Colonic mucosa (tissue), 4 donors: ENCODE data around the gene ESRP2. TPM values are rescaled to one million over a fixed set of nuclear protein-coding genes. Genes with fewer than 3 reads are reported as not detected.
A peak's percentile ranks its signal among the peaks of the same experiment; 100 is the strongest.

Source experiments
- DNase-seq: peaks from one replicate; pipeline ENCODE4 v3.0.0-alpha.2; 2020
- H3K27ac ChIP-seq: fragments of 200-600 bp; one replicate; pipeline ENCODE4 v1.8.0; 2021
- H3K27me3 ChIP-seq: fragments of 200-600 bp; one replicate; pipeline ENCODE4 v1.8.0; 2021
- H3K36me3 ChIP-seq: fragments of 200-600 bp; one replicate; pipeline ENCODE4 v1.8.0; 2021
- H3K4me1 ChIP-seq: fragments of 200-600 bp; one replicate; pipeline ENCODE4 v1.8.0; 2021; ENCODE audit warnings: mild to moderate bottlenecking
- H3K4me3 ChIP-seq: fragments of 200-600 bp; one replicate; pipeline ENCODE4 v1.8.0; 2021
- H3K9ac ChIP-seq, 2 donors: one replicate each; pipeline ENCODE4 v1.7.0; 2013; ENCODE audit warnings: control low read depth in 2 of 2, low read depth in 2 of 2, low read length in 2 of 2
- H3K9me3 ChIP-seq: fragments of 200-600 bp; one replicate; pipeline ENCODE4 v1.8.0; 2021
- CTCF ChIP-seq: fragments of 200-600 bp; IDR thresholded peaks from one replicate; pipeline ENCODE4 v1.8.0; 2022; ENCODE audit warnings: antibody characterized with exemption, mild to moderate bottlenecking
- intact Hi-C: fragments of 100-400 bp; cut with DNase I; formaldehyde crosslinking; loops from one replicate; pipeline ENCODE4 v1.14.1; 2022
- total RNA-seq, 2 donors: library from RNA; stranded (reverse); fragmentation: NEBNext Ultra II Directional in 1 of 2; extraction: Animal tissue kit (Norgen Biotek cat#: 25700) in 1 of 2; gene quantifications; one replicate each; pipeline ENCODE4 v1.2.1, GENCODE V29; 2021
- donor health status: healthy.
- donor health status: DM: no; HTN: no; CAD: no.
- donor health status: DM: no; HTN: no; CAD: no.

ESRP2 gene
- total RNA-seq, 2 donors from 2014 or later = 76.6 to 119 TPM

DNA sequence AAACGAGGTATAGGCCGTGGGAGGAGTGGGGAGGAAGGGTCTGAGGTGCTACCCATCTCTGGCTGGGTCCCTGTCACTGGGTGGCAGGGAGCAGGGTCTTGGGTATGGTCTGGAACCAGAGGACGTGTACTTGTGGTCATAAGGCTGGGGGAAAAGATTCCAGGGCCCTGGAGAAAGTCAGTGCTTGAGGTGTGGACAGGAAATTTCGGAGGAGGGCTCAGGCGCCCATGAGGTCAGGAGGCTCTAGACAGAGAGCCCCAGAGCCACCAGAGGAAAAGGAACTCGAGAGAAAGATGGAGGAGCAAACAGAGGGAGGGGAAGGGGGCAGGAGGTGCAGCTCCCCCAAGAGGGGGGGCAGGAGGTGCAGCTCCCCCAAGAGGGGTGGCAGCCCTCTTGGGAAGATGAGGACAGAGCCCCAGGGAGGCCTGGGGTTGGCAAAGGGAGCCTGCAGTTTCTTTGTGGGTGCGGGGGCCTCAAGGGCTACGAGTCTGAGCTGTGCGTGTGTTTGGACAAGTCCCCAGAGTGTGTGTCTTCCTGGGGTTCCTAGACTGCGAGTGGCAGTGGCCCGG, 27.7 kb upstream of the ESRP2 start:
- no peaks in the 10 kb centered on the region for H3K27me3 ChIP-seq
- no peak for TF ChIP-seq CTCF
- peak overlapping the region; percentile 83 for H3K4me3 ChIP-seq
- peaks cover 6% of the 10 kb centered on the region for H3K4me1 ChIP-seq
- H3K9ac ChIP-seq = peak overlapping the region; percentile 84 to 98
- no peaks in the 10 kb centered on the region for H3K36me3 ChIP-seq
- peak overlapping the region; percentile 91 for H3K27ac ChIP-seq
- intact Hi-C loops = loop anchor here (2.0 to 5.0 kb wide), 2 partner anchors 49 to 63 kb away; partner anchors contain the start of genes PRMT7 and SLC7A6OS
- no peak for DNase-seq
- H3K9me3 ChIP-seq = no peaks in the 10 kb centered on the region

DNA sequence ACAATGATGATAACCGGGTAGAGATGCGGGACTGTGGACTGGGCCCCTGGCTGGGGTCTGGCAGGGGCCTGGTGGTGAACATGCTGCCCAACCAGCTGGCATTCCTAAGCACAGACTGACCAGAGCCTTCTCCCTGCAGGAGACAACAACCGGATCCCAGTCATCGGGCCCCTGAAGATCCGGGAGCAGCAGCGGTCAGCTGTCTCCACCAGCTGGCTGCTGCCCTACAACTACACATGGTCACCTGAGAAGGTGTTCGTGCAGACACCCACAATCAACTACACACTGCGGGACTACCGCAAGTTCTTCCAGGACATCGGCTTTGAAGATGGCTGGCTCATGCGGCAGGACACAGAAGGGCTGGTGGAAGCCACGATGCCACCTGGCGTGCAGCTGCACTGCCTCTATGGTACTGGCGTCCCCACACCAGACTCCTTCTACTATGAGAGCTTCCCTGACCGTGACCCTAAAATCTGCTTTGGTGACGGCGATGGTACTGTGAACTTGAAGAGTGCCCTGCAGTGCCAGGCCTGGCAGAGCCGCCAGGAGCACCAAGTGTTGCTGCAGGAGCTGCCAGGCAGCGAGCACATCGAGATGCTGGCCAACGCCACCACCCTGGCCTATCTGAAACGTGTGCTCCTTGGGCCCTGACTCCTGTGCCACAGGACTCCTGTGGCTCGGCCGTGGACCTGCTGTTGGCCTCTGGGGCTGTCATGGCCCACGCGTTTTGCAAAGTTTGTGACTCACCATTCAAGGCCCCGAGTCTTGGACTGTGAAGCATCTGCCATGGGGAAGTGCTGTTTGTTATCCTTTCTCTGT, 23.3 kb upstream of the ESRP2 start:
- no peak for DNase-seq
- Histone ChIP-seq H3K4me3 (no peak overlapping the region), H3K27ac (no peak overlapping the region), H3K9ac (no peak overlapping the region), H3K27me3 (no peaks in the 10 kb centered on the region), H3K4me1 (peaks cover 11% of the 10 kb centered on the region), H3K9me3 (no peaks in the 10 kb centered on the region), H3K36me3 (no peaks in the 10 kb centered on the region)
- no peak for TF ChIP-seq CTCF
- intact Hi-C loops = no loop called here

DNA sequence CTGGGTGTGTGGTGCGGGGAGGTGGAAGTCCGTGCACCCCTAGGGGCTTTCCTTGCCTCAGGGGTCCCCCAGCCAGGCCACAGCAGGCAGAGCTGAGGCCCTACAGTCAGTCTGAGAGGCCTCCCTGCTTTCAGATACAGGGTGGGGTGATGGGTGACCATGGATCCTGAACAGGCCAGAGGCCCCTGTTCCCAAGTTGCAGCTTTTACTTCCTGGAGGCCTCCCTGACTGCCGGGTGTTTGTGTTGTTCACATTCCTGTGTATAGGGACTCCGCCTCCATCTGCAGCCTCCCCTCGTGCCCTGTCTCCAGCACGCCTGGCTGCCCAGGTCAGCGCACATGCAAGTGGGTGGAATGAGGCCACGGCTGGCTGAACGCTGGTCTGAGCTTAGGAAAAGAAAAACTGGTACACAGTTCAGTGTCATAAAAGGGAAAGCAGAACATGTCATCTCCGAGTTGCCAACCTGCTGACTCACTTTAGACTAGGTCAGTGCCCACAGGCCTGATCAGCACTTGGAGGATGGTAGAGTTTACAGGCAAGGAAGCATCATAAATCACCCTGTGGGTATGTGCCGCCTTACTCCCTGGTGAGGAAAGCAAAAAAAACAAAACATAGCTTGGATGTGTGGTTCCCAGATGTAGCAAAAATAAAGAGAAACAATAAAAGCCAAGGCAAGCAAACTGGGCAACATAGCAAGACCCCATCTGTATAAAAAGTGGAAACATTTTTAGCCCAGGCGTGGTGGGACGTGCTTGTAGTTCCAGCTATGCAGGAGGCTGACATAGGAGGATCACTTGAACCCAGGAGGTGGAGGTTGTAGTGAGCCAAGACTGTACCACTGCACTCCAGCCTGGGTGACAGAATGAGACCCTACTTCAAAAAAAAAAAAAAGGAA, 22.2 kb upstream of the ESRP2 start:
- intact Hi-C loops = no loop called here
- H3K9me3 ChIP-seq = no peaks in the 10 kb centered on the region
- no peak for TF ChIP-seq CTCF
- peaks cover 11% of the 10 kb centered on the region for H3K4me1 ChIP-seq
- no peak overlapping the region for H3K4me3 ChIP-seq
- H3K27ac ChIP-seq = peak overlapping the region; percentile 80
- no peaks in the 10 kb centered on the region for H3K36me3 ChIP-seq
- peak; percentile 65 for DNase-seq
- peak overlapping the region in 1 of 2 donors; percentile 52 for H3K9ac ChIP-seq
- H3K27me3 ChIP-seq = no peaks in the 10 kb centered on the region

- peak; percentile 59 for DNase-seq
- TF ChIP-seq CTCF = no peak
- peaks cover 11% of the 10 kb centered on the region for H3K4me1 ChIP-seq
- H3K36me3 ChIP-seq = no peaks in the 10 kb centered on the region
- H3K9ac ChIP-seq = peak overlapping the region in 1 of 2 donors; percentile 52
- intact Hi-C loops = no loop called here
- no peaks in the 10 kb centered on the region for H3K9me3 ChIP-seq
- H3K27me3 ChIP-seq = no peaks in the 10 kb centered on the region
- peak overlapping the region; percentile 80 for H3K27ac ChIP-seq
- no peak overlapping the region for H3K4me3 ChIP-seq
These were observed 21.5 kb upstream of the ESRP2 start for GRCh38 chr16:68257251-68257905.

GRCh38 chr16:68255712-68256111, 19.8 kb upstream of the ESRP2 start:
- H3K36me3 ChIP-seq = no peaks in the 10 kb centered on the region
- no peak overlapping the region for H3K4me3 ChIP-seq
- no peak for DNase-seq
- no peak for TF ChIP-seq CTCF
- no peak overlapping the region for H3K9ac ChIP-seq
- peaks cover 11% of the 10 kb centered on the region for H3K4me1 ChIP-seq
- H3K9me3 ChIP-seq = no peaks in the 10 kb centered on the region
- H3K27me3 ChIP-seq = no peaks in the 10 kb centered on the region
- intact Hi-C loops = no loop called here
- no peak overlapping the region for H3K27ac ChIP-seq
